CD4-positive, alpha-beta T cell treated with Interferon alpha-2 for 1 hour (primary cell): ENCODE measurements around the gene THSD4.

ENCODE experiments used
- DNase-seq, 2 donors: peaks; one replicate each; pipeline ENCODE4 v3.0.0-alpha.2; 2020 to 2022

Gene THSD4

GRCh38 chr15:71517751-71518150, 402.5 kb downstream of the THSD4 start:
- DNase-seq: no peak

GRCh38 chr15:71518661-71519060, 403.4 kb downstream of the THSD4 start:
- no peak for DNase-seq

DNA sequence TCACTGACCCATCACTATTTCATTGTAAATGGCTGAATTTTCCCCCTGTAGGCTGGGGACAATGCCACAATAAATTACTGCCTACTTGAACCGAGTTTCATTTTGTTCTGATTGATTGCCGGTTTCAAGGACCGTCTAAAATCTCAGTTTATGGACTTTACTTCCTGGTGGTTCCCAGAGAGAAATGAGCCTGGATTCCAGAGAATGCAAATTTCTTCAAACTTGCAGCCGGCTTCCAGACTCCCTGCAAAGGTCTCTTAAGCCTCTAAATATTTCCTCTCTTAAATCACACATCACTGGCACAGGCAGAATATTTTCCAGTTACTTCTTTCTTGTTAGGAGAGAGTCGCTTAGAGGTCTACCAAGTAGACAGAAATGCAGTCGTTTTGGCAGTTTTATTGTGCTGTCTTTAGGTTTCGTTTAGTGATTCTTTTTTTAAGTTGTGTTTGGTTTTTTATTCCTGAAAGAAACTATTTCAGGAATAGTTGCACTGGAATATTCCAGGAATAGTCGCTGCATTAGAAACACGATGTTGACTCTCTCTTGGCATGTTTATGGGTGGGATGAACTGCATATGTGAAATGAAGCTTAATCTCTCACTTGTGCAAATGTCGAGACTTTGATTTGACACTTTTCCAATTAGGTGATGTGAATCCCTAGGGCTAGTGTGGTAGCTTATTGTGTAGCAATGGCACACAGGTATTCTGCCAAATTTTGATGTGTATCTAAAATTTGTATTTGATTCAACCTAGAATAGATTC, 411.0 kb downstream of the THSD4 start:
- DNase-seq: no peak

- DNase-seq: no peak
These were observed 414.1 kb downstream of the THSD4 start for GRCh38 chr15:71529361-71529760.

DNA sequence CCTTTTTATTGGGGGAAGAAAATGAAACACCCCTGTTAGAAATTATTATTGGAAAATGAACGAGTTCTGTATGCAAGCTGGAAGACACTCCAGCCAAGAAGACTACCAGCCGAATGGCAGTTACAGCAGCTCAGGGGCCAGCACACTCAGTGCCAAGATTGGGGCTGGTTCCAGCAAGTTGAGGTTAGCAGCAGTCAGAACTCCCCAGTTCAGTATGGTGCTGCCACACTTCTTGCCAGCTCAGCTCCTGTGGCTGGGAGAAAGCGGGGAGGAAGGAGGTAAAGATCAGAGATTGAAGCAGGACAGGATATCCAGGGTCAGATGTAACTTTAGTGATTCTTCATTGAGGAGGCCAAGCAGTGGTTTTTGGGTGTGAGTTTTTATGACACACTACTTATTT, 414.8 kb downstream of the THSD4 start:
- no peak for DNase-seq

DNA sequence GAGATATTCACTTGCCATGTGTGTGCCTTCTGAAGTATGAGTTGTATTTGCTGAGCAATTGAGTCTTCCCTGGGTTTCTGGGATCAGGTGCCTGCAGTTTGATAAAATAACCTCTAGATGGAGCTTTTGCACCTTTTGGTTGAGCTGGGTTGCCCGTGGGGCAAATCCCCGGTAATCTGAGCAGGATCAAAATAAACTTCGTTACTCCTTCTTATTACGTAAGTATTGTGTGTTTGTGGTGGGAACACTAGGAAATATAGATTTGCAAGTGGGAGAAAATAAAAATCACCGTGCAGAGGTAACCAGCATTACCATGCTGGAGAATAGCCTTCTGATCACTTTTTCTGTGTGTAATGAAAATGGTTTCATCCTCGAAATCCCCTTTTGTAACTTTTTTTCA, 417.7 kb downstream of the THSD4 start:
- no peak for DNase-seq

DNA sequence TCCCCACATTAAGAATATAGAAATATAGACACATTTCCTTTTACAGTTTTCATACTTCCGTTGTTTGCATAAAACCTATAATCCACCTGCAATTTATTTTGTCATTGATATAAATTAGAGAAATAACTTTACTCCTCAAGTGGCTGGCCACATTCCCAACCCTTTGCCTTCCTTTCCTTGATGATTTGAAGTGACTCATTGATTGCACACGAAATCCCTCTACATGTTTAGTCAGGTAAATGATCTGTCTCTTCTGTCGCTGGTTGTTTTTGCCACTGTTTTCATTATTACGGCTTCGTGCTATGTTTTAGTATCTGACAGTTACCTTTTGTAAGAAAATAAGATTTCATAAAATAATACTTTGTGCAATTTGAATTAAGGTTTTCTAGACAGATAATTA, 422.9 kb downstream of the THSD4 start:
- DNase-seq: no peak

GRCh38 chr15:71541746-71542145, 426.5 kb downstream of the THSD4 start:
- no peak for DNase-seq

DNA sequence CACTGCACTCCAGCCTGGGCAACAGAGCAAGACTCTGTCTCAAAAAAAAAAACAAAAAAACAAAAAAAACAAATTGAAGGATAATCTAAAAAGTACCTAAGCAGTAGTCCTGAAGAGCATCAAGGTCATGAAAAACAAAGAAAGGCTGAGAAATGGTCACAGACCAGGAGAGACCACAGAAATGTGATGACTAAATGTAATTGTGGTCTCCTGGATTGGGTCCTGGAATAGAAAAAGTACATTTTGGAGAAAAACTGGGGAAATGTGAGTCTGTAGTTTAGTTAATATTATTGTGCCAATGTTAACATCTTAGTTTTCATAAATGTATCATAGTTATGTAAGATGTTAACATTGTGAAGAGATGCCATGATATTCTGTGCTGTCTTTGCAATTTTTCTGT, 427.6 kb downstream of the THSD4 start:
- no peak for DNase-seq

- DNase-seq: no peak
These were observed 428.1 kb downstream of the THSD4 start for GRCh38 chr15:71543413-71543812.

DNA sequence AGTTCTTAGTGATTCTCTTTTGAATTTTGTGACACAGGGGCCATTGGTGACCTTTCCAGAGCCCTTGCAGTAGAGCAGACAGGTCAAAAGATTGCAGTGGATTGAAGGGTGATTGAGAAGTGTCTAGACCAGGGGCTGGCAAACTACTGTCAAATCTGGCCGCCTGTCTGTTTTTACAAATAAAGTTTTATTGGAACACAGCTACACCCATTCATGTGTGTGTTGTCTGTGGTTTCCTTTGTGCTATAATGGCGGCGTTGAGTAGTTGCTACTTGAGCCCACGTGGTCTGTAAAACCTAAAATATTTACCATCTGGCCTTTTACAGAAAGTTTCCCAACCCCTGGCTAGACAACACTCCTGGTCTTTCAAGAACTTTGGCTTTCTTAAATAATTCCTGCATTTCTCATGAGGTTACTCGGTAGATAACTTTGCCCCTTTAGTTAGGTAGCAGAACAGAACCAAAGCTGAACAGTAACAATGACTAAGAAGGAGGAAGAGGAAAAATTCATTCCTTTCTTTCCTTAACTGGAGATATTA, 430.0 kb downstream of the THSD4 start:
- DNase-seq: no peak

- no peak for DNase-seq
These were observed 430.7 kb downstream of the THSD4 start for GRCh38 chr15:71545923-71546322.

- DNase-seq: no peak
These were observed 431.7 kb downstream of the THSD4 start for GRCh38 chr15:71547011-71547410.

DNA sequence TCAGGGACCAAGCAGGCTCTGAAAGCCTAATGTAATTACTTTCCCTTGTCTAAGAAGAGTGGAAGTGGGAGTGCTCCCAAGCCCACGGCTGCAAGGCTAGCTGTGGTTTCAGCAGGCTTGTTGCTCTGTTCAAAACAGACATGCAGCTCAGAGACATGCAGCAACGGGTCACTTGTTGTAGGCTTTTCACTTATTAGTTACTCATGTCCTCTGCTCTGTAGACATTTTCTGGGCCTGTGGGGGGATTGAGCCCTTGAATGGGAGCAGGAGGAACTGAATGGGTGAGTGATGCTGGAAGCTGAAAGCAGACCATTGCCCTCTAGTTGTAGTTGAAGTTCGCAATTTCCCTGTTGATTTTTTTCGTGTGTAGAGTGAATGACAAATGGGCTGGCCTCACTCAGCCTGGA, 433.1 kb downstream of the THSD4 start:
- no peak for DNase-seq

- DNase-seq: no peak
These were observed 433.8 kb downstream of the THSD4 start for GRCh38 chr15:71549091-71549490.

DNA sequence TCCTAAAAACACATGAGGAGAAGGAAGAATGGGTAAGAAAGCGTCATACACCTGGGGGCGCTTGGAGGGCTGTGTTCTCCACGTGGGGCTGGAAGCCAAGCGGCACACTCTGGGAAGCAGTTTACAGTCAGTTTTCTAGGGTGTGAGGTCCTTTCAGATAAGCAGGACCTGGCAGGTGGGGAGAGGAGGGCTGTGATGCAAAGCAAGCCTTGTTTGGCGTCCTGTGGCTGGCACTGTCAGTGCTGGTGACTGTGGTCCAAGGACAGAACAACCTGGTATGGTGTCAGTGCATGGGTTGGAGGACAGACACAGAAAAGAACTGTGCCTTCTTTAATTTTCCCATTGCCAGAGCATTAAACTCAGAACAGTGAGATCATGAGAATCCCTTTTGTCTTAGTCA, 434.4 kb downstream of the THSD4 start:
- DNase-seq: no peak

GRCh38 chr15:71551566-71551965, 436.3 kb downstream of the THSD4 start:
- no peak for DNase-seq

DNA sequence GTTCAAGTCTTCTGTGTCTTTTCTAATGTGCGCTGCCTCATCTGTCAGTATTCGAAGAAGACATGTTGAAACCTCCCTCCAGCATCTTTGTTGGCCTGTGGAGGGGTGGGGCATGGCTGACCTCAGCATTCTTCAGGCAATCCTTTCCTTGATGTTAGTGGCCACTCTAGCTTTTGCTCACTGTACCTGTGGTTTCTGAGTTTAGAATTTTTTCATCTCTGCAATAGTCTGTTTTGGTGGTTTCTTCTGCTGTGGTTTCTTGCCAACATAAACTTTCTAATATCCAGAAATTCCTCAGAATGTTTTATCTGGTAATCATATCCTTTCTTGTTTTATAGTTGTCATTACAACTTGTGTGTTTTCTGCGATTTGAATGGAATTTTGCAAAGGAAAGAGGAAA, 443.8 kb downstream of the THSD4 start:
- no peak for DNase-seq

DNA sequence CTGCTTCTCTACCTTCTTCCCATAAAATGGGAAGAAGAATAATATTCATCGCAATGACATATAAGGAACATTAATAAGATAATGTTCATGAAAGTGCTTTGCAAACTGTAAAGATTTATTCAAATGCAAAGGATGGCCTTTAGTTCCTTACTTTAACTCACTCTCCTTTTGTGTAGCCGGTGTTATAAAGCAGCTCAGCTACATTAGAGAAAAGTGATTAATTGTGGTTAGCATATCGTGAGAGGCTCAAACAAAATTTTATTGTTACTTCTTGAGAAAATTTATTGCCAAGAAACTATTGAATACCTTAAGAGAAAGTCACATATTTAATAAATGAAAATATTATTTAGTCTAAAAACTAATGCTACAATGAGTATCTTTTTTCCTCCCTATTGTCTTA, 444.3 kb downstream of the THSD4 start:
- no peak for DNase-seq

DNA sequence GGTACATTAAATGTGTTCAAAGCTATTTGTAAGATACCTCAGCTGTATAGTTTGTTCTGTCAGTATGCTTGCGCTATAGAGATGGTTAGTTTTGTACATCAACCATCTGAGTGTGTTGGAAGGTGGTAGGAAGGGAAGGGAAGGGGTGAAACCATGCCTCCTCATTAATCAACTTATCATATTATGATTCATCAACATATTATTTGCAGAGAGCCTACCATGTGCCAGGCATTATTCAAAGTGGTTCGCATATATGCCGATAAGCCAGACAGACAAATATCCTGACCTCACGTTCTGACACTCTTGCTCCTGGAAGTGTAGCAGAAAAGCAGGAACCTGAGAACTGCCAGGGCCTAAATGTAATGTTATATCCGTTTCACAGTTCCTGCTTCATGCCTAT, 447.0 kb downstream of the THSD4 start:
- DNase-seq: no peak

GRCh38 chr15:71564217-71564616, 448.9 kb downstream of the THSD4 start:
- no peak for DNase-seq

DNA sequence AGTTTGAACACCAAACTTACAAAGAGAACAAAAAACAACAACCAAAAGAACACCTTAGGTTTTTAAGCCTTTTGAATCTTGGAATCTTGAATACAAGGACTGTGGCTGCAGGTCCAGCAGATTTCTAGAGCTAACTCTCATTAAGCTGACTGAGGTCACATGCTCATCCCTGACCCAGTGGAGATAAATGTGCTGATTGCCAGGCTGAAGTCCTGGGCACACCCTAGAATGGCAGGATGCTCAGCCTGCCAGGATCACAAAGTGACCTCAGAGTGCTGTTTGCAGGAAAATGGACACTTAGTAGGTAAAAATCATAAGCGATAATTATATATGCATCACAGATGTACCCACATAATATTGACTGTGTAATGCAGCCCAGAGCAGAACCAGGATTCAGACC, 449.7 kb downstream of the THSD4 start:
- no peak for DNase-seq

DNA sequence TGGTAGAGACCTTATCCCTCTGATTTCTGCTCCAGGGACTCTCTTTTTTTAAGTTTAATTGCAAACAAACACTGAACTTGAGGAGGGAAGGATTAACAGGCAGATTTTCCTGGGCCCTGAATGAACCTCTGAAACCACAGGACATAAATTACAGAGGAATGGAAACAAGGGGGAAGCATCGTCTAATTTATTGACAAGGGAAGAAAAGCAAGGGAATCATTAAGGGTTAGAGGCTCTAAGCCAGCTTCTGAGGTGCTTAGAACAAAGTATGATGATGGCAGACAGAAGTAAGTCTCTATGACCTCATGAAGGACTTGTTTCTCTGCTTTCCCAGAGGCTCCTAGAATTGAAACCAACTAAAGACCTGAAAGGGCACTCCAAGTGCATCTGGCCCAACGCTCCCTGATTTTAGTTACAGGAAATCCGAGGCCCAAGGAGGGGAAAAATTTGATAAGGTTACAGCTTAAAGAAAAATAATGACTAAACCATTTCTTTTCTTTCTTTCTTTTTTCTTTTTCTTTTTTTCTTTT, 450.4 kb downstream of the THSD4 start:
- DNase-seq: no peak

DNA sequence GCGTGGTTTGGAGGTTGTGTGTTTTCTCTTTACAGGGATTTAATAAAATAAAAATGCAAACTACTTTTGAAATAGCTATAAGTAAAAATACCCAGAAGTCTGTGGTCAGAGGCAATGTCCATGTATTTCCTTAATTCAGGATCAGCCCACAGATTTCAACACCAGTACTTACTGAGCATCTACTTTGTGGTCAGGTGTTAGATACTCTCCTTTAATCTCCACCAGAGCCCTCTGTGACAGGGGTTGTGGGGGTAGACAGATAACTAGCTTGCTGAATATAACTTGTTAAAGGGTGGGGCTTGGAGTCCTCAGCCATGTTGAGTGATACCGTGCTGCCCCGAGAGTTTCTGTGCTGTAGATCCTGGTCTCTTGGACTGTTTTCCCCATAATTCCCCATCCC, 451.0 kb downstream of the THSD4 start:
- DNase-seq: no peak

GRCh38 chr15:71567173-71567572, 451.9 kb downstream of the THSD4 start:
- no peak for DNase-seq
